ENCODE data around the gene MB21D2.

Gene MB21D2

DNA sequence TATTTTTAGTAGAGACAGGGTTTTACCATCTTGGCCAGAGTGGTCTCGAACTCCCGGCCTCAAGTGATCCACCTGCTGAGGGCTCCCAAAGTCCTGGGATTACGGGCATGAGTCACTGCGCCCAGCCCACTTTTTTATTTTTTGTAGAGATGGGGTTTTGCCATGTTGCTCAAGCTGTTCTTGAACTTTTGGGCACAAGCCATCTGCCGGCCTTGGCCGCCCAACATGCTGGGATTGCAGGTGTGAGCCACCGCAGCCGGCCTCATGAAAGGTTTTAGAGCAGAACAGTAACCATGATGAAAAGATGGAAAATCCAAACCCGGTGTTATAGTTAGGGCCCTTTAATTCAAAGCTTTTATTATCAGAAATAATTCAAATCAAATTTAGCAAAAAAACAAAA, 15.6 kb upstream of the MB21D2 start:
- no peaks in the 10 kb centered on the region for H3K9me2 ChIP-seq (replicated peaks; ENCODE audit: insufficient read depth, low read length)
- H3K79me2 ChIP-seq (ENCODE audit: low read length): no peaks in the 10 kb centered on the region
- H3K4me1 ChIP-seq (ENCODE audit: low read length): no peaks in the 10 kb centered on the region
- H4K20me1 ChIP-seq (ENCODE audit: insufficient read depth, low read length): no peaks in the 10 kb centered on the region
- H3K9ac ChIP-seq (ENCODE audit: low read length): no peak overlapping the region
- TF ChIP-seq EZH2 (optimal IDR thresholded peaks at IDR 0.05; ENCODE audit: low read depth, low read length) (no peak), EZH2phosphoT487 (IDR thresholded peaks at IDR 0.05; ENCODE audit: low read length) (no peak)
- TF ChIP-seq, protein P1, sequence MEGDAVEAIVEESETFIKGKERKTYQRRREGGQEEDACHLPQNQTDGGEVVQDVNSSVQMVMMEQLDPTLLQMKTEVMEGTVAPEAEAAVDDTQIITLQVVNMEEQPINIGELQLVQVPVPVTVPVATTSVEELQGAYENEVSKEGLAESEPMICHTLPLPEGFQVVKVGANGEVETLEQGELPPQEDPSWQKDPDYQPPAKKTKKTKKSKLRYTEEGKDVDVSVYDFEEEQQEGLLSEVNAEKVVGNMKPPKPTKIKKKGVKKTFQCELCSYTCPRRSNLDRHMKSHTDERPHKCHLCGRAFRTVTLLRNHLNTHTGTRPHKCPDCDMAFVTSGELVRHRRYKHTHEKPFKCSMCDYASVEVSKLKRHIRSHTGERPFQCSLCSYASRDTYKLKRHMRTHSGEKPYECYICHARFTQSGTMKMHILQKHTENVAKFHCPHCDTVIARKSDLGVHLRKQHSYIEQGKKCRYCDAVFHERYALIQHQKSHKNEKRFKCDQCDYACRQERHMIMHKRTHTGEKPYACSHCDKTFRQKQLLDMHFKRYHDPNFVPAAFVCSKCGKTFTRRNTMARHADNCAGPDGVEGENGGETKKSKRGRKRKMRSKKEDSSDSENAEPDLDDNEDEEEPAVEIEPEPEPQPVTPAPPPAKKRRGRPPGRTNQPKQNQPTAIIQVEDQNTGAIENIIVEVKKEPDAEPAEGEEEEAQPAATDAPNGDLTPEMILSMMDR (IDR thresholded peaks at IDR 0.05; ENCODE audit: low read length): no peak
- no peaks in the 10 kb centered on the region for H3K36me3 ChIP-seq (replicated peaks; ENCODE audit: insufficient read depth, low read length)
- no peak overlapping the region for H3K4me3 ChIP-seq (ENCODE audit: low read length)
- H3K27me3 ChIP-seq (replicated peaks; ENCODE audit: insufficient read depth, low read length): no peaks in the 10 kb centered on the region
- H3K9me3 ChIP-seq (replicated peaks; ENCODE audit: insufficient read depth, low read length): no peaks in the 10 kb centered on the region
- H3K27ac ChIP-seq (ENCODE audit: low read length): no peak overlapping the region
- no peaks in the 10 kb centered on the region for H3F3A ChIP-seq (ENCODE audit: insufficient read depth, low read length)
- H2AFZ ChIP-seq (ENCODE audit: low read length): no peak overlapping the region
- no peak overlapping the region for H3K4me2 ChIP-seq (ENCODE audit: low read depth, low read length)
- DNase-seq: no peak

DNA sequence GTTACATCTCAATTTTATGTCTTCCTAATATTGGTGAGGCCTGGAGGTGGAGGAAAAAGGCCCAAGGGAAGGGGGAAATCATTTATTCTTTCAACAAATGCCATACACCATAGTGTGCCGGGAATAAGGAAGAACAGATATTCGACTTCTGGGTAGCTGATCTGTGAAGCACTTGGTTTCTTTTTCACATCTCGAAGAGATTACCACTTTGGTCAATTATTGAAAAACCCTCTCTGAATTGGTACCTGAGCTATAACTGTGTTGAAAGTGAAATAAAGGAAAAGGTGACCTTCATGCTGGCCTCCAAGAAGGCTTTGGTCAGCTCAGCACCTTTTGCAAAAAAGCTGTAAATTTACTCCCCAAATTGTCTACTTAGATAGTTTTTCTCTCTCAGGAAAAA, 14.2 kb upstream of the MB21D2 start:
- Histone ChIP-seq H3K9me3 (replicated peaks; ENCODE audit: insufficient read depth, low read length) (no peaks in the 10 kb centered on the region), H3K27me3 (replicated peaks; ENCODE audit: insufficient read depth, low read length) (no peaks in the 10 kb centered on the region), H4K20me1 (ENCODE audit: insufficient read depth, low read length) (no peaks in the 10 kb centered on the region), H3K9ac (ENCODE audit: low read length) (no peak overlapping the region), H3K9me2 (replicated peaks; ENCODE audit: insufficient read depth, low read length) (no peaks in the 10 kb centered on the region), H3K79me2 (ENCODE audit: low read length) (no peaks in the 10 kb centered on the region), H3F3A (ENCODE audit: insufficient read depth, low read length) (no peaks in the 10 kb centered on the region), H3K36me3 (replicated peaks; ENCODE audit: insufficient read depth, low read length) (no peaks in the 10 kb centered on the region), H3K4me1 (ENCODE audit: low read length) (no peaks in the 10 kb centered on the region), H3K4me2 (ENCODE audit: low read depth, low read length) (0 out of 2 replicates have a peak overlapping the region, but pooled peaks have one; percentile 5), H3K4me3 (ENCODE audit: low read length) (no peak overlapping the region), H3K27ac (ENCODE audit: low read length) (no peak overlapping the region), H2AFZ (ENCODE audit: low read length) (no peak overlapping the region)
- no peak for DNase-seq
- TF ChIP-seq EZH2phosphoT487 (IDR thresholded peaks at IDR 0.05; ENCODE audit: low read length) (no peak), EZH2 (optimal IDR thresholded peaks at IDR 0.05; ENCODE audit: low read depth, low read length) (no peak)

DNA sequence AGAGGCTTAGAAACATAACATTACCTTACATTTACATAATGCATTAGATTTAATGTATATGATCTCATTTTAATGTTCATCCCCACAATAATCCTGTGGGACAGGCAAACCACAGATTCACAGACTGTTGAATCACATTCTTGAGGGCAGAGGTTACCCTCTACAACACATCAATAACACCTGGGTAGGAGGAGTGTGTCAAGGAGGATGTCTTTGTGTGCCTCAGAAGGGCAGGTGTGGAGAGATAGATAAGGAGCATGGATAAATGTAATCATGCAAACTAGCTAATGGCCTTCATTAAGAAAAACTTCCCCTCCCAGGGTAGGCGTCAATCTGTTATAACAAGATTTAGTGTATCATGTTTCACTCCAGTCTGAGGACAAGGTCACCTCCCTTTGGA, 12.9 kb upstream of the MB21D2 start:
- H3K4me2 ChIP-seq (ENCODE audit: low read depth, low read length): no peak overlapping the region
- H3K79me2 ChIP-seq (ENCODE audit: low read length): no peaks in the 10 kb centered on the region
- H3K4me1 ChIP-seq (ENCODE audit: low read length): no peaks in the 10 kb centered on the region
- no peaks in the 10 kb centered on the region for H3K9me3 ChIP-seq (replicated peaks; ENCODE audit: insufficient read depth, low read length)
- H3K27me3 ChIP-seq (replicated peaks; ENCODE audit: insufficient read depth, low read length): no peaks in the 10 kb centered on the region
- H3K36me3 ChIP-seq (replicated peaks; ENCODE audit: insufficient read depth, low read length): no peaks in the 10 kb centered on the region
- TF ChIP-seq, protein P1 (IDR thresholded peaks at IDR 0.05; ENCODE audit: low read length): no peak
- TF ChIP-seq EZH2phosphoT487 (IDR thresholded peaks at IDR 0.05; ENCODE audit: low read length) (no peak), EZH2 (optimal IDR thresholded peaks at IDR 0.05; ENCODE audit: low read depth, low read length) (no peak)
- H2AFZ ChIP-seq (ENCODE audit: low read length): no peak overlapping the region
- no peaks in the 10 kb centered on the region for H3F3A ChIP-seq (ENCODE audit: insufficient read depth, low read length)
- no peak overlapping the region for H3K9ac ChIP-seq (ENCODE audit: low read length)
- H4K20me1 ChIP-seq (ENCODE audit: insufficient read depth, low read length): no peaks in the 10 kb centered on the region
- H3K9me2 ChIP-seq (replicated peaks; ENCODE audit: insufficient read depth, low read length): no peaks in the 10 kb centered on the region
- no peak overlapping the region for H3K27ac ChIP-seq (ENCODE audit: low read length)
- DNase-seq: no peak
- H3K4me3 ChIP-seq (ENCODE audit: low read length): no peak overlapping the region

DNA sequence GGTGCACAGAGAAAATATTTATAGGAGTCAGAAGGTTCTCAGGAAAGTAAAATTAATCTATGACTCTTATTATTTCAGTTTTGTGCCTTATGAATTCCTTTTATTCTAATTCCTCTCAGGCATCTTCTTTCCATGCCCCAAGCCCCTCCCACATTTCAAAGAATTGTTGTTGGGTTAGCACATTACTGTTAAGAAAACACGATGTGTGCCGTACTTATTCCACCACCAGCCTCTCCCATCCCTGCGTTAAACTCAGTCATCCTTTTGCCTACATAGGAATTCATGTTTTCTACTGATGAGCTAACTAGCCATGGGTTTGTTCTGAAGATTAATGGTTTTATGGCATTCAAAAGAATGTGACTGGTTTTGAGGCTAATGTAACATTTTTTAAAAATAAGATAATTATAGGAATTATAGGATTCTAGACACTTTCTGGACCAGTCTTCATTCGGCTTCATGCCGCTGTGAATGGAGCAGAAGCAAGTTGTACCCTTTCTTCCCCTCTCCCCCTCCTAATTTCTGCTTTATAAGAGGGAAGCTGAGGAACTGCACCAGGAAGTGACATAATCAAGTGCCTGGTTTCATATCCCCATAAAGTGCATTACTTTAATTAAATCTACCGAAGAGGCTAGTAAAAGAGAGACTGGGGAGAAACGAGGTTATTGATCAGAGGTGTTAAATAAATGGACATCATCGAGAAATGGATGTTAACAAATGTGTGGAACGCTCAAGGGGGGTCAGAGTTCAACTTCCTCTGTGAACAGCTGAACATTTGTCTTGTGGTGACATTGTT, 12.3 kb upstream of the MB21D2 start:
- Histone ChIP-seq H2AFZ (ENCODE audit: low read length) (no peak overlapping the region), H4K20me1 (ENCODE audit: insufficient read depth, low read length) (no peaks in the 10 kb centered on the region), H3K27me3 (replicated peaks; ENCODE audit: insufficient read depth, low read length) (no peaks in the 10 kb centered on the region), H3K4me2 (ENCODE audit: low read depth, low read length) (no peak overlapping the region), H3K9me2 (replicated peaks; ENCODE audit: insufficient read depth, low read length) (no peaks in the 10 kb centered on the region), H3K27ac (ENCODE audit: low read length) (no peak overlapping the region), H3K4me1 (ENCODE audit: low read length) (no peaks in the 10 kb centered on the region), H3K9me3 (replicated peaks; ENCODE audit: insufficient read depth, low read length) (no peaks in the 10 kb centered on the region), H3K4me3 (ENCODE audit: low read length) (no peak overlapping the region), H3K79me2 (ENCODE audit: low read length) (no peaks in the 10 kb centered on the region), H3F3A (ENCODE audit: insufficient read depth, low read length) (no peaks in the 10 kb centered on the region), H3K9ac (ENCODE audit: low read length) (no peak overlapping the region), H3K36me3 (replicated peaks; ENCODE audit: insufficient read depth, low read length) (no peaks in the 10 kb centered on the region)
- TF ChIP-seq, protein P1 (IDR thresholded peaks at IDR 0.05; ENCODE audit: low read length): no peak
- no peak for TF ChIP-seq EZH2phosphoT487 (IDR thresholded peaks at IDR 0.05; ENCODE audit: low read length)
- no peak for TF ChIP-seq EZH2 (optimal IDR thresholded peaks at IDR 0.05; ENCODE audit: low read depth, low read length)
- DNase-seq: no peak

Measured in MM.1S (cell line).